ENCODE data around the gene CDC37. TPM values are rescaled to one million over a fixed set of nuclear protein-coding genes. Genes with fewer than 3 reads are reported as not detected.

The CDC37 gene
- total and polyA plus RNA-seq, 2 experiments from 2014 or later, result 183 to 280 TPM

- H3K4me3 ChIP-seq, result peak overlapping the region; percentile 78
- H3K27ac Mint-ChIP-seq, result no peak overlapping the region
- peak; percentile 54; the same call in 1 of the 2 replicates for TF ChIP-seq POLR2AphosphoS5 (IDR thresholded peaks at IDR 0.05; ENCODE audit: low read depth)
- TF ChIP-seq ZNF114 (CRISPR knock-in tag; IDR thresholded peaks at IDR 0.05), result no peak
- no peak for TF ChIP-seq REST (IDR thresholded peaks at IDR 0.05; ENCODE audit: unreplicated experiment)
- no peak for TF ChIP-seq ZNF331 (CRISPR knock-in tag; IDR thresholded peaks at IDR 0.05; ENCODE audit: low read depth)
- no peak for TF ChIP-seq NANOG (IDR thresholded peaks at IDR 0.05; ENCODE audit: borderline replicate concordance)
- TF ChIP-seq STAT1 (IDR thresholded peaks at IDR 0.05; ENCODE audit: unreplicated experiment), result no peak
- peak; percentile 62 for TF ChIP-seq CREB1 (CRISPR knock-in tag; IDR thresholded peaks at IDR 0.05; ENCODE audit: low read depth)
- TF ChIP-seq EZH2 (IDR thresholded peaks at IDR 0.05; ENCODE audit: low read depth, unreplicated experiment), result peak; percentile 60
- no peak for TF ChIP-seq CTCF (conservative IDR thresholded peaks at IDR 0.05; ENCODE audit: low read depth in 2 of 2)
- no peak for TF ChIP-seq ZNF462 (CRISPR knock-in tag; IDR thresholded peaks at IDR 0.05)
- no peak for TF ChIP-seq JUNB (IDR thresholded peaks at IDR 0.05; ENCODE audit: unreplicated experiment)
Observed at GRCh38 chr19:10419646-10420443, 16.5 kb upstream of the CDC37 start.

More at GRCh38 chr19:10419646-10420443, 16.5 kb upstream of the CDC37 start:
- H3K9me2 ChIP-seq (ENCODE audit: insufficient read depth), result no peaks in the 10 kb centered on the region
- ATAC-seq, result peak; percentile 31
- peaks cover 5% of the 10 kb centered on the region; the same call in 1 of the 3 replicates for H3K9me3 Mint-ChIP-seq
- no peaks in the 10 kb centered on the region for H3K36me3 Mint-ChIP-seq (ENCODE audit: low read depth)
- H3F3A ChIP-seq (replicated peaks; ENCODE audit: low read depth), result peaks cover 34% of the 10 kb centered on the region; the same call in 1 of the 2 replicates
- H3K79me2 ChIP-seq (replicated peaks; ENCODE audit: insufficient read depth), result no peaks in the 10 kb centered on the region
- H4K20me1 ChIP-seq (replicated peaks; ENCODE audit: insufficient read depth), result no peaks in the 10 kb centered on the region
- H3K36me3 ChIP-seq (ENCODE audit: insufficient read depth), result no peaks in the 10 kb centered on the region
- H3K27me3 ChIP-seq (ENCODE audit: insufficient read depth), result peaks cover 95% of the 10 kb centered on the region
- peaks cover 24% of the 10 kb centered on the region for H3K4me1 Mint-ChIP-seq
- peak; percentile 97 for DNase-seq (ENCODE audit: low spot score)
- H2AFZ ChIP-seq, result peak overlapping the region; percentile 93
- H3K4me2 ChIP-seq, result peak overlapping the region; percentile 99
- H3K4me3 Mint-ChIP-seq, result peak overlapping the region; percentile 84
- H3K27ac ChIP-seq (ENCODE audit: low read depth), result no peak overlapping the region
- H3K4me1 ChIP-seq (ENCODE audit: insufficient read depth), result peaks cover 27% of the 10 kb centered on the region
- H3K27me3 Mint-ChIP-seq (ENCODE audit: insufficient read depth, low read depth, poor library complexity), result peaks cover 86% of the 10 kb centered on the region
